PFSK-1 (cell line): Measurements from ENCODE around the gene COA8.

Source experiments
- FOXP2 ChIP-seq: optimal IDR thresholded peaks from 2 replicates; pipeline ENCODE3; 2011; ENCODE audit warnings: borderline replicate concordance, control low read depth, inconsistent platforms; ENCODE audit not compliant: insufficient read depth; ENCODE audit errors: extremely low read length, extremely low read depth
- POLR2AphosphoS5 ChIP-seq: IDR thresholded peaks from 2 replicates; pipeline ENCODE4 v1.6.1; 2012; ENCODE audit warnings: low read depth, mild to moderate bottlenecking, control low read depth, low read length, moderate library complexity
- SIN3A ChIP-seq: IDR thresholded peaks from 2 replicates; pipeline ENCODE4 v1.6.1; 2012; ENCODE audit warnings: mild to moderate bottlenecking, low read length, moderate library complexity, borderline replicate concordance; ENCODE audit not compliant: insufficient read depth
- TAF1 ChIP-seq: IDR thresholded peaks from 2 replicates; pipeline ENCODE4 v1.6.1; 2012; ENCODE audit warnings: low read length, control low read depth, borderline replicate concordance; ENCODE audit not compliant: insufficient read depth
- TF ChIP-seq, protein P1 (sequence below), 2 experiments: IDR thresholded peaks; 2 replicates each; pipeline versions ENCODE4 v1.6.1 to v1.8.0; 2011 to 2012; ENCODE audit warnings: low read depth in 2 of 2, low read length in 2 of 2, control low read depth in 1 of 2, inconsistent platforms in 1 of 2, mild to moderate bottlenecking in 1 of 2, moderate library complexity in 1 of 2; ENCODE audit not compliant: insufficient read depth in 1 of 2

COA8 gene

DNA sequence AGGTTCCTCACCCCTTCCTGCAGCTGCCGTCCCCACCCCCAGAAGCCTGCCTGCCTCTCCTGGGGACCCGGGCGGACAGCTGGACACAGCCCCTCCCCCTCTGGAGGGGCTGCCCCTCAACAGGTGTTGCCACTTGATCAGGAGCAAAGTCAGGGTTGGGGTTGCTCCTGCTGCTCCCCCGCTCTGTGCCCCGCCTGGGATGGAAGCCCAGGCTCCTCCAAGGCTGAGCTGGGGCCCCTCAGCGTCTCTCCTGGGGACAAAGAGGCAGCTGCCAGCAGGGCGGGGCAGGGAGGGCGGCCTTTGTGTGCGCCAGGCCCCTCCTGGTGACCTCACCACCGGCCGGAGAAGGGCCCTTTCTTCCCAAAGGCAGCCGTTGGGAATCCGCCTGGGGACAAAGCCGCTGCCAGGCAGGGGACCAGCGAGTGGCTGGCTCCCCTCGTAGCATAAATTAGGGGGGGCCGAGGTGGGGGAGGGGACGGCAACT, 20.1 kb upstream of the COA8 start:
- TF ChIP-seq TAF1 (no peak), SIN3A (no peak), FOXP2 (no peak), POLR2AphosphoS5 (no peak)
- TF ChIP-seq, protein P1, sequence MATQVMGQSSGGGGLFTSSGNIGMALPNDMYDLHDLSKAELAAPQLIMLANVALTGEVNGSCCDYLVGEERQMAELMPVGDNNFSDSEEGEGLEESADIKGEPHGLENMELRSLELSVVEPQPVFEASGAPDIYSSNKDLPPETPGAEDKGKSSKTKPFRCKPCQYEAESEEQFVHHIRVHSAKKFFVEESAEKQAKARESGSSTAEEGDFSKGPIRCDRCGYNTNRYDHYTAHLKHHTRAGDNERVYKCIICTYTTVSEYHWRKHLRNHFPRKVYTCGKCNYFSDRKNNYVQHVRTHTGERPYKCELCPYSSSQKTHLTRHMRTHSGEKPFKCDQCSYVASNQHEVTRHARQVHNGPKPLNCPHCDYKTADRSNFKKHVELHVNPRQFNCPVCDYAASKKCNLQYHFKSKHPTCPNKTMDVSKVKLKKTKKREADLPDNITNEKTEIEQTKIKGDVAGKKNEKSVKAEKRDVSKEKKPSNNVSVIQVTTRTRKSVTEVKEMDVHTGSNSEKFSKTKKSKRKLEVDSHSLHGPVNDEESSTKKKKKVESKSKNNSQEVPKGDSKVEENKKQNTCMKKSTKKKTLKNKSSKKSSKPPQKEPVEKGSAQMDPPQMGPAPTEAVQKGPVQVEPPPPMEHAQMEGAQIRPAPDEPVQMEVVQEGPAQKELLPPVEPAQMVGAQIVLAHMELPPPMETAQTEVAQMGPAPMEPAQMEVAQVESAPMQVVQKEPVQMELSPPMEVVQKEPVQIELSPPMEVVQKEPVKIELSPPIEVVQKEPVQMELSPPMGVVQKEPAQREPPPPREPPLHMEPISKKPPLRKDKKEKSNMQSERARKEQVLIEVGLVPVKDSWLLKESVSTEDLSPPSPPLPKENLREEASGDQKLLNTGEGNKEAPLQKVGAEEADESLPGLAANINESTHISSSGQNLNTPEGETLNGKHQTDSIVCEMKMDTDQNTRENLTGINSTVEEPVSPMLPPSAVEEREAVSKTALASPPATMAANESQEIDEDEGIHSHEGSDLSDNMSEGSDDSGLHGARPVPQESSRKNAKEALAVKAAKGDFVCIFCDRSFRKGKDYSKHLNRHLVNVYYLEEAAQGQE (IDR thresholded peaks at IDR 0.05; ENCODE audit: insufficient read depth in 1 of 2, low read depth in 2 of 2, low read length in 2 of 2), result no peak

DNA sequence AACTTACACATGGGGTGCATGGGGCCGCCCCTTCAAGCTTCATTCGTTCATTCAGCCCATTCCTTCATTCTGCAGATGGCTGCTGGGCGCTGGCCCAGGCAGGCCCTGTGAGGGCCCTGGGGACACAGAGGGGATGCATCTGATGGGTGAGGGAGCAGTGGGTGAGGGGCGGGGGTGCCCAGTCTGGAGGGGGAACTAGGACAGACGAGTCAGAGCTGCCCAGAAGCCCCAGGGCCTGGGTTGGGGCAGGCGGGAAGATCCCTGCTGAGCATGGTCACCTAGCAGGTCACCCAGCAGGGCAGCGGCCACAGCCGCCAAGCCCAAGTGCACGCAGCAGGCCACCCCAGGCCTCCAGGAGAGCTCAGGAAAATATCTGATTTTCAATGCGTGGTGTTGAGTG, 19.6 kb upstream of the COA8 start:
- no peak for TF ChIP-seq TAF1
- TF ChIP-seq, protein P1 (IDR thresholded peaks at IDR 0.05; ENCODE audit: insufficient read depth in 1 of 2, low read depth in 2 of 2, low read length in 2 of 2), result no peak
- no peak for TF ChIP-seq POLR2AphosphoS5
- TF ChIP-seq SIN3A, result no peak
- TF ChIP-seq FOXP2, result no peak

DNA sequence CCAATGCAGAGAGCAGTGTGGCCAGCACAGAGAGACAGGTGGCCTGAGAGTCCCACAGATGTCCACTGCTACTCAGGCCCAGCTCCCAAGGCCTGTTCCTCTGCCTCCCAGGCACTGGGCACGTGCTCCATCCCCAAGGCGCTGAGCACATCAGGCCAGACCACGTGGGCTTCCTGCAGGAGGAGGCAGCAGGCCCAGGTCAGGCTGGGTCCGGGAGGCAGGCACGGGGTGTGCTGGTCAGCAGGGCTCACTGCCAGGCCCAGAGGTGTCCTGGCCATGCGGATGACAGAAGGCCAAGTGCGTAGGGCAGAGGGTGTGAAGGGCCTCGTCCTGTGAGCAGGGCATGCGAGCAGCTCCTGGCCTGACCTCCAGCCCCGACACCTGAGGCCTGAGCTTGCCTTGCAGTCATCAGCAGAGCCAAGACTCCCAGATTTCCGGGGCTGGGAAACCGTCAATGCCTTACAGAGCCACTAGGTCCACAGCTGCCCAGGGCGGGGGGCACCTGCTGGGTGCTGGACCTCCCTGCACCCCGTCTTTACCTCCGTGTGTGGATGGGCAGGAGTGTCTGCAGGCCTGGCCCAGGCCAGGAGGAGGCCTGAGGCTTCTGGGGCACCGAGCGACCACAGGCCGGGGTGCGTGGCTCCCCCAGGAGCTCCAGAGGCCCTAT, 18.9 kb upstream of the COA8 start:
- TF ChIP-seq, protein P1 (IDR thresholded peaks at IDR 0.05; ENCODE audit: insufficient read depth in 1 of 2, low read depth in 2 of 2, low read length in 2 of 2), result no peak
- no peak for TF ChIP-seq SIN3A
- no peak for TF ChIP-seq POLR2AphosphoS5
- no peak for TF ChIP-seq TAF1
- no peak for TF ChIP-seq FOXP2

DNA sequence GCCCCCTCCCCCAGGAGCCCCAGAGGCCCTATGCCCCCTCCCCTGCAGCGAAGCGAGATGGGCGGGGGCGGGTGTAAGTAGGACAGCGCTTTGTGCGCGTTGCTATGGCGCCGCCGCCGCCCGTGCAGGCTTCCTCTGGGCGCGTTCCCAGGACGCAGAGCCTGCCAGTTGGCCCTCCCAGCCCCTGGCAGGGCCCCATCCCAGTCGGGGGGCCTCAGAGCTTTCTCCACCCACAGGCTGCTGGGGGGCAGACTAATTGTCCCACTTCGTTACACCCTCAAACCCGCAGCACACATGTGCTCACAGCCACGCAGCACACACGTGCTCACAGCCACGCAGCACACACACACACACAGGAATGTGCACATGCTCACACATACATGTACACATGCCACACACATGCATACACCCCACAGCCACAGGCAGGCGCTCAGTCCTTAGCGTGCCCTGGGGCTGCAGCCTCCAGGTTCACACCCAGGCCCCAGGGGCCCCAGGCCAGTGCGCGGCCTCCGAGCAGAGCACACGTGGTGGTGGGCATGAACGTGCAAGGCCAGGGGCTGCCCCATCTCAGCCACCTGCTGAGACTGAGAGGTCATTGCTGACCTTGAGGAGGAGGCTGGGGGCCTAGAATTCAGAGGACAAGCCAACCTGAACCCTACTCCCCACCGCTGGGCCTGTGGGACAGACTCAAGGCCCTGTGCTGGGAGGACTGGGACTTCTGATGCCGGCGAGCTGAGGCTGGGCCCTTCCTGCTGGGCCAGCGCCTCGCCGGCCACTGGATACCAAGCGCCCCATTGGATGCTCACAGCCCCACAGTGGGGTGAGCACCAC, 18.2 kb upstream of the COA8 start:
- TF ChIP-seq FOXP2 (no peak), POLR2AphosphoS5 (no peak), SIN3A (no peak), TAF1 (no peak)
- TF ChIP-seq, protein P1 (IDR thresholded peaks at IDR 0.05; ENCODE audit: insufficient read depth in 1 of 2, low read depth in 2 of 2, low read length in 2 of 2), result no peak
